Panc1 (cell line): ENCODE results near the gene SSTR5. TPM values are rescaled to one million over a fixed set of nuclear protein-coding genes. Genes with fewer than 3 reads are reported as not detected.

Experiments used
- ATAC-seq: fragments of 200-7000 bp; cut with Tn5 transposase; 2 replicates; pipeline ENCODE4 v1.9.1; 2020; ENCODE audit warnings: mild to moderate bottlenecking, moderate library complexity
- BruUV-seq: library from RNA; stranded (reverse); fragments of 400-500 nt; replicated peaks from 2 replicates; lab custom pipeline; 2021; lab: Mats Ljungman, UMichigan
- CTCF ChIA-PET: fragments of 300-600 bp; sonication (Branson Sonifier 250); formaldehyde crosslinking; loops from one replicate; lab custom pipeline; 2022; ENCODE audit warnings: antibody characterized with exemption; lab: Charles Lee
- POLR2A ChIA-PET: fragments of 300-600 bp; sonication (Branson Sonifier 250); formaldehyde crosslinking; loops from one replicate; lab custom pipeline; 2022; ENCODE audit warnings: antibody characterized with exemption; lab: Charles Lee
- DNase-seq: peaks from one replicate; pipeline ENCODE4 v3.0.0-alpha.2; 2010; ENCODE audit warnings: low read depth, low spot score
- H3K27ac ChIP-seq: 2 replicates; pipeline ENCODE4 v1.5.1; 2011; ENCODE audit warnings: mild to moderate bottlenecking, low read length, inconsistent platforms
- H3K27me3 ChIP-seq: fragments of 200-500 bp; sonication (Bioruptor generic); 2 replicates; pipeline ENCODE4 v1.6.0; 2014; ENCODE audit warnings: low read length, inconsistent platforms; ENCODE audit not compliant: control insufficient read depth, insufficient read depth
- H3K36me3 ChIP-seq: fragments of 200-500 bp; sonication (Bioruptor generic); 2 replicates; pipeline ENCODE4 v1.5.1; 2014; ENCODE audit warnings: inconsistent platforms, mild to moderate bottlenecking, low read length, moderate library complexity; ENCODE audit not compliant: control insufficient read depth, insufficient read depth
- H3K4me1 ChIP-seq: 2 replicates; pipeline ENCODE4 v1.5.1; 2011; ENCODE audit warnings: inconsistent platforms, mild to moderate bottlenecking, low read length, moderate library complexity; ENCODE audit not compliant: control insufficient read depth, insufficient read depth
- H3K4me3 ChIP-seq, 2 experiments: 2 replicates each; pipeline ENCODE4 v1.5.1; 2011 to 2012; ENCODE audit warnings: low read depth in 2 of 2, low read length in 2 of 2, mild to moderate bottlenecking in 2 of 2, inconsistent platforms in 1 of 2, moderate library complexity in 1 of 2
- H3K9me3 ChIP-seq: fragments of 200-500 bp; sonication (Bioruptor generic); 2 replicates; pipeline ENCODE4 v1.5.1; 2014; ENCODE audit warnings: low read depth, mild to moderate bottlenecking, inconsistent platforms, low read length, moderate library complexity; ENCODE audit not compliant: control insufficient read depth, insufficient read depth
- CTCF ChIP-seq: fragments of 450-650 bp; IDR thresholded peaks from 2 replicates; pipeline ENCODE4 v1.5.1; 2017; ENCODE audit warnings: mild to moderate bottlenecking
- POLR2AphosphoS5 ChIP-seq: IDR thresholded peaks from 2 replicates; pipeline ENCODE4 v1.6.1; 2012; ENCODE audit warnings: mild to moderate bottlenecking, low read depth, low read length, moderate library complexity
- SIN3A ChIP-seq: IDR thresholded peaks from 2 replicates; pipeline ENCODE4 v1.6.1; 2012; ENCODE audit warnings: low read depth, mild to moderate bottlenecking, low read length, moderate library complexity, borderline replicate concordance; ENCODE audit not compliant: insufficient read depth
- TCF7L2 ChIP-seq: IDR thresholded peaks from 2 replicates; pipeline ENCODE4 v1.6.1; 2011; ENCODE audit warnings: mild to moderate bottlenecking, low read depth, low read length, inconsistent platforms
- in situ Hi-C: cut with HindIII; loops from 2 replicates; pipeline ENCODE4 v1.10.0; 2016; ENCODE audit warnings: low sequenced_read_pairs, low pct_unique_long_range_greater_than_20kb
- intact Hi-C: fragments of 100-400 bp; cut with micrococcal nuclease; formaldehyde crosslinking; loops from one replicate; pipeline ENCODE4 v1.10.0; 2022; ENCODE audit not compliant: unreplicated experiment
- total RNA-seq: library from RNA; stranded (reverse); gene quantifications from one replicate; pipeline ENCODE4 v1.2.1, GENCODE V29; 2021; ENCODE audit not compliant: unreplicated experiment
- TF ChIP-seq, protein P1 (sequence below), 2 experiments: IDR thresholded peaks; 2 replicates each; pipeline ENCODE4 v1.6.1; 2011 to 2012; ENCODE audit warnings: low read depth in 2 of 2, control low read depth in 1 of 2, low read length in 1 of 2, mild to moderate bottlenecking in 1 of 2, moderate library complexity in 1 of 2; ENCODE audit not compliant: insufficient read depth in 1 of 2

Gene SSTR5
- total RNA-seq, 1 experiment from 2014 or later: 2.8 TPM

GRCh38 chr16:1070864-1071408 lies 1.6 kb upstream of the SSTR5 start:
- CTCF ChIA-PET: interaction anchor here (0.9 kb wide), 1 partner anchor 14 kb away, joined by 3 read pairs; no protein-coding TSS in a partner anchor
- BruUV-seq: no TSS peak
- H3K27me3 ChIP-seq: no peaks in the 10 kb centered on the region; the same call in 1 of the 2 replicates
- ATAC-seq (no peak), DNase-seq (no peak)
- H3K9me3 ChIP-seq: no peaks in the 10 kb centered on the region
- no peak overlapping the region for H3K27ac ChIP-seq
- intact Hi-C loops (no loop called here), in situ Hi-C loops (no loop called here)
- POLR2A ChIA-PET: no interaction called here
- H3K4me3 ChIP-seq: no peak overlapping the region
- H3K36me3 ChIP-seq: no peaks in the 10 kb centered on the region
- TF ChIP-seq, protein P1, sequence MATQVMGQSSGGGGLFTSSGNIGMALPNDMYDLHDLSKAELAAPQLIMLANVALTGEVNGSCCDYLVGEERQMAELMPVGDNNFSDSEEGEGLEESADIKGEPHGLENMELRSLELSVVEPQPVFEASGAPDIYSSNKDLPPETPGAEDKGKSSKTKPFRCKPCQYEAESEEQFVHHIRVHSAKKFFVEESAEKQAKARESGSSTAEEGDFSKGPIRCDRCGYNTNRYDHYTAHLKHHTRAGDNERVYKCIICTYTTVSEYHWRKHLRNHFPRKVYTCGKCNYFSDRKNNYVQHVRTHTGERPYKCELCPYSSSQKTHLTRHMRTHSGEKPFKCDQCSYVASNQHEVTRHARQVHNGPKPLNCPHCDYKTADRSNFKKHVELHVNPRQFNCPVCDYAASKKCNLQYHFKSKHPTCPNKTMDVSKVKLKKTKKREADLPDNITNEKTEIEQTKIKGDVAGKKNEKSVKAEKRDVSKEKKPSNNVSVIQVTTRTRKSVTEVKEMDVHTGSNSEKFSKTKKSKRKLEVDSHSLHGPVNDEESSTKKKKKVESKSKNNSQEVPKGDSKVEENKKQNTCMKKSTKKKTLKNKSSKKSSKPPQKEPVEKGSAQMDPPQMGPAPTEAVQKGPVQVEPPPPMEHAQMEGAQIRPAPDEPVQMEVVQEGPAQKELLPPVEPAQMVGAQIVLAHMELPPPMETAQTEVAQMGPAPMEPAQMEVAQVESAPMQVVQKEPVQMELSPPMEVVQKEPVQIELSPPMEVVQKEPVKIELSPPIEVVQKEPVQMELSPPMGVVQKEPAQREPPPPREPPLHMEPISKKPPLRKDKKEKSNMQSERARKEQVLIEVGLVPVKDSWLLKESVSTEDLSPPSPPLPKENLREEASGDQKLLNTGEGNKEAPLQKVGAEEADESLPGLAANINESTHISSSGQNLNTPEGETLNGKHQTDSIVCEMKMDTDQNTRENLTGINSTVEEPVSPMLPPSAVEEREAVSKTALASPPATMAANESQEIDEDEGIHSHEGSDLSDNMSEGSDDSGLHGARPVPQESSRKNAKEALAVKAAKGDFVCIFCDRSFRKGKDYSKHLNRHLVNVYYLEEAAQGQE (IDR thresholded peaks at IDR 0.05; ENCODE audit: insufficient read depth in 1 of 2, low read depth in 2 of 2, low read length in 1 of 2): no peak
- TF ChIP-seq SIN3A (no peak), TCF7L2 (no peak), POLR2AphosphoS5 (no peak), CTCF (no peak)
- H3K4me1 ChIP-seq: peaks cover 38% of the 10 kb centered on the region

GRCh38 chr16:1071561-1072225 lies 854 bp upstream of the SSTR5 start:
- H3K4me1 ChIP-seq: peaks cover 42% of the 10 kb centered on the region
- CTCF ChIA-PET: interaction anchor here (0.6 kb wide), 1 partner anchor 91 kb away, joined by 3 read pairs; no protein-coding TSS in a partner anchor
- peak overlapping the region in 1 of 2 experiments; percentile 11; a peak in 1 of 4 replicates for H3K4me3 ChIP-seq

More at GRCh38 chr16:1071561-1072225, 854 bp upstream of the SSTR5 start:
- POLR2A ChIA-PET: no interaction called here
- in situ Hi-C loops (no loop called here), intact Hi-C loops (no loop called here)
- no peaks in the 10 kb centered on the region; the same call in 1 of the 2 replicates for H3K27me3 ChIP-seq
- ATAC-seq: no peak
- BruUV-seq: no TSS peak
- no peaks in the 10 kb centered on the region for H3K9me3 ChIP-seq
- TF ChIP-seq SIN3A (no peak), CTCF (no peak; the same call in 1 of the 2 replicates), POLR2AphosphoS5 (no peak), TCF7L2 (no peak)
- TF ChIP-seq, protein P1 (IDR thresholded peaks at IDR 0.05; ENCODE audit: insufficient read depth in 1 of 2, low read depth in 2 of 2, low read length in 1 of 2): no peak
- H3K27ac ChIP-seq: no peak overlapping the region
- DNase-seq: no peak
- H3K36me3 ChIP-seq: no peaks in the 10 kb centered on the region
